ENCODE results near the gene SLC8A1. TPM values are rescaled to one million over a fixed set of nuclear protein-coding genes. Genes with fewer than 3 reads are reported as not detected.

SLC8A1 gene
- total and polyA plus RNA-seq, 7 donors: 0.20 to 4.9 (median 2.3) TPM

DNA sequence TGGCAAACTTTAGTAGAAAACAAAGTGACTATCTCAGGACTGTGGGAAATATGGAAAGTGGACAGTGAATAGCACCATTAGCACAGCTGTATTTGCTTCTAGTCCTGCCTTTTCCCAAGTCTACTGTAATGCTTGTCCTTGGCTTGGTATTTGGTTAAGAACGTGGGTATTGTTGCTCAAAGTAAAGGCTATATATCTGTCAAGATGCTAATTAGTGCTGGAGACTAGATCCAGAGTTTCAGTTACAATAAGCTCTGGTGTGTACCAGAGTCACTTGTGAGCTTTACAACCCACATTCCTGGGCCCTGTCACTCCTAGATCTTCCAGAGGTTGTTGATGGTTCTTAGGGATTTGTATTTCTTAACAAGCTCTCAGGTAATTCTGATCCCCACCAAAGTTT, 313.6 kb downstream of the SLC8A1 start:
- ATAC-seq (no peak), DNase-seq (no peak)
- Histone ChIP-seq H3K27me3 (ENCODE audit: insufficient read depth in 3 of 3, low read length in 2 of 3) (peaks cover 0 to 3% (median 0%) of the 10 kb centered on the region in 3 donors), H3K4me3 (no peak overlapping the region), H3K4me1 (no peaks in the 10 kb centered on the region), H3K9me3 (no peaks in the 10 kb centered on the region), H3K27ac (no peak overlapping the region), H3K36me3 (ENCODE audit: insufficient read depth in 1 of 2, low read depth in 1 of 2) (no peaks in the 10 kb centered on the region)
- WGBS, 3 donors: 29 to 74% (median 35%) methylated on average over 1 of the region's 1 CpG
- TF ChIP-seq, protein P1, sequence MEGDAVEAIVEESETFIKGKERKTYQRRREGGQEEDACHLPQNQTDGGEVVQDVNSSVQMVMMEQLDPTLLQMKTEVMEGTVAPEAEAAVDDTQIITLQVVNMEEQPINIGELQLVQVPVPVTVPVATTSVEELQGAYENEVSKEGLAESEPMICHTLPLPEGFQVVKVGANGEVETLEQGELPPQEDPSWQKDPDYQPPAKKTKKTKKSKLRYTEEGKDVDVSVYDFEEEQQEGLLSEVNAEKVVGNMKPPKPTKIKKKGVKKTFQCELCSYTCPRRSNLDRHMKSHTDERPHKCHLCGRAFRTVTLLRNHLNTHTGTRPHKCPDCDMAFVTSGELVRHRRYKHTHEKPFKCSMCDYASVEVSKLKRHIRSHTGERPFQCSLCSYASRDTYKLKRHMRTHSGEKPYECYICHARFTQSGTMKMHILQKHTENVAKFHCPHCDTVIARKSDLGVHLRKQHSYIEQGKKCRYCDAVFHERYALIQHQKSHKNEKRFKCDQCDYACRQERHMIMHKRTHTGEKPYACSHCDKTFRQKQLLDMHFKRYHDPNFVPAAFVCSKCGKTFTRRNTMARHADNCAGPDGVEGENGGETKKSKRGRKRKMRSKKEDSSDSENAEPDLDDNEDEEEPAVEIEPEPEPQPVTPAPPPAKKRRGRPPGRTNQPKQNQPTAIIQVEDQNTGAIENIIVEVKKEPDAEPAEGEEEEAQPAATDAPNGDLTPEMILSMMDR (IDR thresholded peaks at IDR 0.05): no peak
- intact Hi-C loops (cut with DNase I): no loop called here

DNA sequence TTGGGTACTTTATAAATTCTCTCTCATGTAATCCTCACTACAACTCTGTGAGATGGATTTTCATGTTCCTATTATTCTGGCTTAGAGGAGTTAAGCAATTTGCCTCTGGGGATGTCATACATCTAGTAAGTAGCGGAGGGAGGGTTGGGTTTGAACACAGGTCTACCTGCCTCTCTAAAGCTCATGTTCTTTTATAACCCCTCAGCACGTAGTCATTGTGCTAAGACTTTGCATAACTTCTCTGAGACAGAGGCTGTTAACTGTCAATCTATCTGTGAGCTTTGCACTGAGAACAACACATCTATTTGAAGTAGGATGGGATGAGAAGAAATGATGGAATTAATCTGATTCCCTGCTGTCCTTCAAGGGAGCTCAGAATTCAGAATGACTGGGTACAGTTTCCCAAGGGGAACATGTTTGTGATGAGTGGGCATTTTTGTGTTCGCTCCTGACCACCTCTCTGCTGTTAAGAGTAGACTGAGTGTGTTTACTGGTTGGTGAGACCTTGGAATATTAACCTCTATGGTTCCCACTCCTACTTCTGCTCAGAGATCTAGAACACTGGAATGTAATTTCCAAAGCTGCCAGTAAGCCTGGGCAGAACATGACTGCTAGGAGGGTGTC, 320.7 kb downstream of the SLC8A1 start:
- H3K27me3 ChIP-seq (ENCODE audit: insufficient read depth in 3 of 3, low read length in 2 of 3): no peaks in the 10 kb centered on the region
- no peak for DNase-seq
- intact Hi-C loops (cut with DNase I): no loop called here
- no peak overlapping the region for H3K27ac ChIP-seq
- no peaks in the 10 kb centered on the region for H3K4me1 ChIP-seq
- no peaks in the 10 kb centered on the region for H3K9me3 ChIP-seq
- no peak overlapping the region for H3K4me3 ChIP-seq
- no peak for ATAC-seq
- H3K36me3 ChIP-seq (ENCODE audit: insufficient read depth in 1 of 2, low read depth in 1 of 2): no peaks in the 10 kb centered on the region
- WGBS, 3 donors: 86 to 91% (median 89%) methylated on average over 3 of the region's 3 CpGs
- TF ChIP-seq, protein P1 (IDR thresholded peaks at IDR 0.05): no peak

GRCh38 chr2:40130251-40130994, 321.5 kb downstream of the SLC8A1 start:
- DNase-seq (no peak), ATAC-seq (no peak)
- no peaks in the 10 kb centered on the region for H3K4me1 ChIP-seq
- WGBS, 3 donors: 34 to 45% (median 43%) methylated on average over 4 of the region's 4 CpGs
- no peak overlapping the region for H3K4me3 ChIP-seq
- H3K27me3 ChIP-seq (ENCODE audit: insufficient read depth in 3 of 3, low read length in 2 of 3): no peaks in the 10 kb centered on the region
- H3K27ac ChIP-seq: no peak overlapping the region
- H3K9me3 ChIP-seq: no peaks in the 10 kb centered on the region
- TF ChIP-seq, protein P1 (IDR thresholded peaks at IDR 0.05): no peak
- intact Hi-C loops (cut with DNase I): no loop called here
- no peaks in the 10 kb centered on the region for H3K36me3 ChIP-seq (ENCODE audit: insufficient read depth in 1 of 2, low read depth in 1 of 2)

DNA sequence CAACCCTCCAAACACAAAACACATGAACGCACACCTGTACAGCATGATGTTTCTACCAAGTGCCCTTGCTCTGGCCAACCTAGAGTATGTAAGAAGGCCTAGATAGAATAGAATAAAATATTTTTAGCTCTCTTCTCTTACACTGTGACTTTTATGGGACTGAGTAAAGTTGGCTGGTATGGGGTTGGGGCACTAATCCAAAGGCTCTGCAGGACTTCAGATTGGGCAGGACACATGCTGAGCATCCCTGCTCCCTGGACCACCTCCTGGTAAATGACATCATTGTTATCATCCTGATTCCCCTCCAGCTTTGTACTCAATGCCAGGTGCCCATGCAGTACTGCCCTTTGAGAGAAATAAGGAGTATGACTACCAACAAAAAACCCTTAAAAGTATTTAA, 322.2 kb downstream of the SLC8A1 start:
- ATAC-seq (no peak), DNase-seq (no peak)
- no peaks in the 10 kb centered on the region for H3K36me3 ChIP-seq (ENCODE audit: insufficient read depth in 1 of 2, low read depth in 1 of 2)
- H3K27ac ChIP-seq: no peak overlapping the region
- intact Hi-C loops (cut with DNase I): no loop called here
- H3K9me3 ChIP-seq: no peaks in the 10 kb centered on the region
- TF ChIP-seq, protein P1 (IDR thresholded peaks at IDR 0.05): no peak
- no peaks in the 10 kb centered on the region for H3K27me3 ChIP-seq (ENCODE audit: insufficient read depth in 3 of 3, low read length in 2 of 3)
- WGBS, 3 donors: 91 to 100% (median 97%) methylated on average over 1 of the region's 1 CpG
- H3K4me1 ChIP-seq: no peaks in the 10 kb centered on the region
- no peak overlapping the region for H3K4me3 ChIP-seq

Measured in psoas muscle (tissue), 8 donors.